SK-N-SH treated with all-trans-retinoic acid at 6 μM for 48 hours (cell line): ENCODE data around the gene PRKG2.

ENCODE experiments used
- ATAC-seq: fragments of 200-7000 bp; cut with Tn5 transposase; 3 replicates; pipeline ENCODE4 v1.9.1; 2020; ENCODE audit warnings: mild to moderate bottlenecking, moderate library complexity
- ARNTL ChIP-seq: fragments of 450-650 bp; formaldehyde crosslinking; IDR thresholded peaks from 2 replicates; pipeline ENCODE4 v1.5.0; 2020; ENCODE audit warnings: low read depth, mild to moderate bottlenecking, moderate library complexity, borderline replicate concordance
- BACH2 ChIP-seq: fragments of 250-450 bp; sonication (Bioruptor Pico); IDR thresholded peaks from 2 replicates; pipeline ENCODE4 v1.9.0; 2021; ENCODE audit warnings: mild to moderate bottlenecking, borderline replicate concordance
- CREB5 ChIP-seq: fragments of 250-450 bp; sonication (Bioruptor Pico); IDR thresholded peaks from 2 replicates; pipeline ENCODE4 v1.5.1; 2020; ENCODE audit warnings: low read depth, mild to moderate bottlenecking, moderate library complexity
- CSDC2 ChIP-seq: fragments of 250-450 bp; sonication (Bioruptor Pico); IDR thresholded peaks from 2 replicates; pipeline ENCODE4 v1.5.0; 2020; ENCODE audit warnings: mild to moderate bottlenecking, moderate library complexity
- CSRNP3 ChIP-seq: fragments of 250-450 bp; sonication (Bioruptor Pico); IDR thresholded peaks from 2 replicates; pipeline ENCODE4 v1.5.1; 2021; ENCODE audit warnings: mild to moderate bottlenecking, moderate library complexity
- ISL1 ChIP-seq: fragments of 250-450 bp; sonication (Bioruptor Pico); IDR thresholded peaks from 2 replicates; pipeline ENCODE4 v2.1.2; 2022; ENCODE audit warnings: mild to moderate bottlenecking, moderate library complexity
- OSR1 ChIP-seq: fragments of 250-450 bp; sonication (Bioruptor Pico); IDR thresholded peaks from 2 replicates; pipeline ENCODE4 v1.8.0; 2022; ENCODE audit warnings: moderate library complexity, mild to moderate bottlenecking, inconsistent platforms
- PPARA ChIP-seq: fragments of 250-450 bp; sonication (Bioruptor Pico); IDR thresholded peaks from 2 replicates; pipeline ENCODE4 v1.5.0; 2020; ENCODE audit warnings: mild to moderate bottlenecking, borderline replicate concordance
- RARB ChIP-seq: fragments of 250-450 bp; sonication (Bioruptor Pico); IDR thresholded peaks from 2 replicates; pipeline ENCODE4 v1.8.0; 2021; ENCODE audit warnings: mild to moderate bottlenecking, moderate library complexity
- TCF4 ChIP-seq: fragments of 250-450 bp; sonication (Bioruptor Pico); IDR thresholded peaks from 2 replicates; pipeline ENCODE4 v1.8.0; 2021; ENCODE audit warnings: mild to moderate bottlenecking, moderate library complexity, borderline replicate concordance
- TOX ChIP-seq: fragments of 250-450 bp; sonication (Bioruptor Pico); IDR thresholded peaks from 2 replicates; pipeline ENCODE4 v1.8.0; 2021; ENCODE audit warnings: mild to moderate bottlenecking, moderate library complexity, borderline replicate concordance
- ZC3H10 ChIP-seq: fragments of 250-450 bp; sonication (Bioruptor Pico); IDR thresholded peaks from 2 replicates; pipeline ENCODE4 v1.5.1; 2021; ENCODE audit warnings: mild to moderate bottlenecking, moderate library complexity
- ZFP3 ChIP-seq: fragments of 250-450 bp; sonication (Bioruptor Pico); IDR thresholded peaks from 2 replicates; pipeline ENCODE4 v1.5.0; 2020; ENCODE audit warnings: mild to moderate bottlenecking, moderate library complexity
- ZNF565 ChIP-seq: fragments of 450-650 bp; formaldehyde crosslinking; conservative IDR thresholded peaks from 2 replicates; pipeline ENCODE4 v1.5.0; 2020; ENCODE audit warnings: low read depth, mild to moderate bottlenecking, moderate library complexity
- ZNF70 ChIP-seq: fragments of 450-650 bp; formaldehyde crosslinking; IDR thresholded peaks from 2 replicates; pipeline ENCODE4 v1.5.0; 2020; ENCODE audit warnings: mild to moderate bottlenecking, moderate library complexity
- ZNF8 ChIP-seq: fragments of 450-650 bp; formaldehyde crosslinking; IDR thresholded peaks from 2 replicates; pipeline ENCODE4 v1.5.0; 2020; ENCODE audit warnings: mild to moderate bottlenecking, moderate library complexity
- TF ChIP-seq, protein P1 (sequence below): fragments of 250-450 bp; sonication (Bioruptor Pico); IDR thresholded peaks from 2 replicates; pipeline ENCODE4 v1.8.0; 2021; ENCODE audit warnings: low read depth, mild to moderate bottlenecking, moderate library complexity, borderline replicate concordance
- TF ChIP-seq, protein P2 (sequence below): fragments of 250-450 bp; sonication (Bioruptor Pico); IDR thresholded peaks from 2 replicates; pipeline ENCODE4 v1.5.0; 2020; ENCODE audit warnings: mild to moderate bottlenecking, moderate library complexity

PRKG2 gene

DNA sequence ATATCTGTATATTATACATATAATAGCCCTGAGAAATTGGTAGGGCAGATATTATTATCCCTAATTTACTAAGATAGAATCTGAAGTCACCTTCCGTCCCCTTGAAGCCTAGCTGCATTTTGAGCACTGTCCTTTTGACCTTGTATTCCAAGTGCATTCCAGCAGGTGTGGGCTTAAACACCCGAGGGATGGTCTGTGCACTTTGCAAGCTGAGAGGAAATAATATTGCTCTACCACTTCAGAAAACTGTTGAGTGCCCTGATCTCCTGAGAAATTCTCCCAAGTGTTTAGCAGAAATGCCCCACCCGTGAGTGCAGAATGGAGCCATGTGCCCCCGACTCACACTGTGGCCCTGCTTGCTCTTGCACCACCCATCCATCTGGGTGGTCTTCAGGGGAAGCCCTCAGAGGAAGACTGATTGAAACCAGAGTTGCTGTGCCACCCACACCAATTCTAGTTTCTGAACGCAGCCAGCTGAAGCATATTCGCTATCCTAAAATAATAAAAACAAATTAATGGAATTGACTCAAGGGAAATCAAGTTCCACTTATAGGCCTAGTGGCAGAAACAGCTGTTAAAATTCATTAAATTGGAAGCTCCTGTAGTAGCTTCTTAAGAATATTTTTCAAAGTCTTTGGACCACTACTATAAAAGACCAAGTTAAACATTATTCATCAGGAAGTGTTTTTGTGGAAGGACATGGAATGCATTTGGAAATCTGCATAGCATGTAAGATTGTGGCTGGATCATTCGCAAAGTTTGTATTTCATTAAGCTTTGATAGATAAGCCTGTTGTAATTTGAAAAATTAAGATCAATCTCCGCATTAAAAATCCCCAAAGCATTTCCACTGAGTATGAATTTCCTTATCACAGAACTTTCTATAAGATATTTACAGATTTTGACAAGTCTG lies 41.3 kb upstream of the PRKG2 start:
- ATAC-seq: no peak
- no peak for TF ChIP-seq RARB

DNA sequence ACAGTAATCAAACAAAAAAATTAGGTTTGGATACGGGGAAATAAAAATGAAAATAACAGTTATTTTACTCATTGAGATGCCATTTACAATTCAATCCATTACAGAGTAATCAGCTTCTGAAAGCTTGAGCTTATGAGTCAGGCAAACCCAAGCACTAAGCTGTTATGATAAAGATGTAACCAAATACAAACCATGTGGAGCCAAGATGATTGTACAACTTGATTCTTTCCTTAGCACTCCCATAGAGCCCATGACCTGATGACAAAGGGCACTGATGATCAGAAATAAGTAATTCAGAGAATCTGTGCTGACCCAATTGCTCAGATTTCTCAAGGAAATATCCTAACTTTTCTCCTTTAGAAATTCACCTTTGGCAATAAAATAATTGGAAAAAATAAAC lies 40.5 kb upstream of the PRKG2 start:
- TF ChIP-seq CSDC2 (CRISPR knock-in tag) (no peak), PPARA (CRISPR knock-in tag) (no peak), RARB (no peak), BACH2 (no peak), TOX (CRISPR knock-in tag) (no peak), ZNF565 (no peak), ZNF70 (CRISPR knock-in tag) (no peak), ISL1 (no peak), CSRNP3 (CRISPR knock-in tag) (no peak), ZFP3 (CRISPR knock-in tag) (no peak)
- TF ChIP-seq, protein P1, sequence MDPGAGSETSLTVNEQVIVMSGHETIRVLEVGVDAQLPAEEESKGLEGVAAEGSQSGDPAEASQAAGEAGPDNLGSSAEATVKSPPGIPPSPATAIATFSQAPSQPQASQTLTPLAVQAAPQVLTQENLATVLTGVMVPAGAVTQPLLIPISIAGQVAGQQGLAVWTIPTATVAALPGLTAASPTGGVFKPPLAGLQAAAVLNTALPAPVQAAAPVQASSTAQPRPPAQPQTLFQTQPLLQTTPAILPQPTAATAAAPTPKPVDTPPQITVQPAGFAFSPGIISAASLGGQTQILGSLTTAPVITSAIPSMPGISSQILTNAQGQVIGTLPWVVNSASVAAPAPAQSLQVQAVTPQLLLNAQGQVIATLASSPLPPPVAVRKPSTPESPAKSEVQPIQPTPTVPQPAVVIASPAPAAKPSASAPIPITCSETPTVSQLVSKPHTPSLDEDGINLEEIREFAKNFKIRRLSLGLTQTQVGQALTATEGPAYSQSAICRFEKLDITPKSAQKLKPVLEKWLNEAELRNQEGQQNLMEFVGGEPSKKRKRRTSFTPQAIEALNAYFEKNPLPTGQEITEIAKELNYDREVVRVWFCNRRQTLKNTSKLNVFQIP (CRISPR knock-in tag): no peak
- TF ChIP-seq, protein P2, sequence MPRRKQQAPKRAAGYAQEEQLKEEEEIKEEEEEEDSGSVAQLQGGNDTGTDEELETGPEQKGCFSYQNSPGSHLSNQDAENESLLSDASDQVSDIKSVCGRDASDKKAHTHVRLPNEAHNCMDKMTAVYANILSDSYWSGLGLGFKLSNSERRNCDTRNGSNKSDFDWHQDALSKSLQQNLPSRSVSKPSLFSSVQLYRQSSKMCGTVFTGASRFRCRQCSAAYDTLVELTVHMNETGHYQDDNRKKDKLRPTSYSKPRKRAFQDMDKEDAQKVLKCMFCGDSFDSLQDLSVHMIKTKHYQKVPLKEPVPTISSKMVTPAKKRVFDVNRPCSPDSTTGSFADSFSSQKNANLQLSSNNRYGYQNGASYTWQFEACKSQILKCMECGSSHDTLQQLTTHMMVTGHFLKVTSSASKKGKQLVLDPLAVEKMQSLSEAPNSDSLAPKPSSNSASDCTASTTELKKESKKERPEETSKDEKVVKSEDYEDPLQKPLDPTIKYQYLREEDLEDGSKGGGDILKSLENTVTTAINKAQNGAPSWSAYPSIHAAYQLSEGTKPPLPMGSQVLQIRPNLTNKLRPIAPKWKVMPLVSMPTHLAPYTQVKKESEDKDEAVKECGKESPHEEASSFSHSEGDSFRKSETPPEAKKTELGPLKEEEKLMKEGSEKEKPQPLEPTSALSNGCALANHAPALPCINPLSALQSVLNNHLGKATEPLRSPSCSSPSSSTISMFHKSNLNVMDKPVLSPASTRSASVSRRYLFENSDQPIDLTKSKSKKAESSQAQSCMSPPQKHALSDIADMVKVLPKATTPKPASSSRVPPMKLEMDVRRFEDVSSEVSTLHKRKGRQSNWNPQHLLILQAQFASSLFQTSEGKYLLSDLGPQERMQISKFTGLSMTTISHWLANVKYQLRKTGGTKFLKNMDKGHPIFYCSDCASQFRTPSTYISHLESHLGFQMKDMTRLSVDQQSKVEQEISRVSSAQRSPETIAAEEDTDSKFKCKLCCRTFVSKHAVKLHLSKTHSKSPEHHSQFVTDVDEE (CRISPR knock-in tag): no peak
- no peak for ATAC-seq

DNA sequence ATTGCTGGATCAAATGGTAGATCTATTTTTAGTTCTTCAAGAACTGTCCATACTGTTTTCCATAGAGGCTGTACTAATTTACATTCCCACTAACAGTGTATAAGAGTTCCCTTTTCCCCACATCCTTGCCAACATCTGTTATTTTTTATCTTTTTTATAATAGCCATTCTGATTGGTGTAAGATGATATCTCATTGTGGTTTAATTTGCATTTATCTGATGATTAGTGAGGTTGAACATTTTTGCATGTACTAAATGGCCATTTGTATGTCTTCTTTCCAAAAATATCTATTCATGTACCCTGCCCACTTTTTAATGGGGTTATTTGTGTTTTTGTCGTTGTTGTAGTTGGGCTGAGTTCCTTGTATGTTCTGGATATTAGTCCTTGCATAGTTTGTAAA lies 35.4 kb upstream of the PRKG2 start:
- no peak for TF ChIP-seq TOX (CRISPR knock-in tag)
- TF ChIP-seq RARB: no peak
- no peak for TF ChIP-seq PPARA (CRISPR knock-in tag)
- no peak for TF ChIP-seq ARNTL (CRISPR knock-in tag)
- TF ChIP-seq BACH2: no peak
- TF ChIP-seq ISL1: no peak
- ATAC-seq: no peak

- ATAC-seq: no peak
- no peak for TF ChIP-seq RARB
- TF ChIP-seq CSDC2 (CRISPR knock-in tag): no peak
- no peak for TF ChIP-seq TCF4 (CRISPR knock-in tag)
- no peak for TF ChIP-seq ISL1
- TF ChIP-seq CREB5 (CRISPR knock-in tag): no peak
- no peak for TF ChIP-seq CSRNP3 (CRISPR knock-in tag)
- no peak for TF ChIP-seq ZC3H10
- no peak for TF ChIP-seq ZNF8
- no peak for TF ChIP-seq BACH2
- no peak for TF ChIP-seq ZNF565
- no peak for TF ChIP-seq OSR1 (CRISPR knock-in tag)
Observed at GRCh38 chr4:81245218-81246009, 30.4 kb upstream of the PRKG2 start.
